ENCODE data around the gene NRG3. TPM values are rescaled to one million over a fixed set of nuclear protein-coding genes. Genes with fewer than 3 reads are reported as not detected.

NRG3 gene
- total RNA-seq, 6 experiments from 2014 or later = 0.34 to 0.99 (median 0.75) TPM

DNA sequence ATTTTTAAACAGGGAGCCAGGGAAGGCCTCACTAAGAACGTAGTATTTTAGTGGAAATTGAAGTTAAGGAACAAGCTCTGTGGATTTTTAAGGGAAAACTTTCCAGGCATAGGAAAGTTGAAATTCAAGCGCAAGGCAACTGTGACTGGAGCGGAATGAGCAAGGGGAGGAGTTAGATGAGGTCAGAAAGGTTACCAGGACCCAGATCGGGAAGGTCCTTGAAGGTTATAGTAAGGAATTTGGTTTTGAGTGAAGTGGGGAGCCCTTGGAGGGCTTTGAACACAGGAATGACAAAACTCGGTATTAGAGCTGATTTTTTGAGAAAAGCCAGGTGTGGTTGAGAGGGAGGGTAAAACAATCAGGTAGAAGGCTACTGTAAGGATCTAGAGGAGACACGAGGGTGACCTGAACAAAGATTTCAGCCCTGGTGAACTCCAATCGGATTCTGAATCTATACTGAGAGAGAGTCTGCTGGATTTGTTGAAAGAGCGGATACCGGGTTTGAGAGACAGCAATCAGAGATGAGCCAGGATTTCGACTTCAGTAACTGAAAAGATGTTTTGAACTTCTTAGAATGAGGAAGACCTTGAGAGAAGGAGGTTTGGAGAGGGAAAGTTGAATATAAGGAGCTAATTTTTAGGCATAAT is 1013.9 kb downstream of the NRG3 start:
- intact Hi-C loops (cut with DNase I) = no loop called here
- ATAC-seq (no peak), DNase-seq (no peak)
- no peaks in the 10 kb centered on the region for H3K9me3 ChIP-seq
- no peak overlapping the region for H3K27ac ChIP-seq
- TF ChIP-seq POLR2A (IDR thresholded peaks at IDR 0.05) = no peak
- TF ChIP-seq, protein P1, sequence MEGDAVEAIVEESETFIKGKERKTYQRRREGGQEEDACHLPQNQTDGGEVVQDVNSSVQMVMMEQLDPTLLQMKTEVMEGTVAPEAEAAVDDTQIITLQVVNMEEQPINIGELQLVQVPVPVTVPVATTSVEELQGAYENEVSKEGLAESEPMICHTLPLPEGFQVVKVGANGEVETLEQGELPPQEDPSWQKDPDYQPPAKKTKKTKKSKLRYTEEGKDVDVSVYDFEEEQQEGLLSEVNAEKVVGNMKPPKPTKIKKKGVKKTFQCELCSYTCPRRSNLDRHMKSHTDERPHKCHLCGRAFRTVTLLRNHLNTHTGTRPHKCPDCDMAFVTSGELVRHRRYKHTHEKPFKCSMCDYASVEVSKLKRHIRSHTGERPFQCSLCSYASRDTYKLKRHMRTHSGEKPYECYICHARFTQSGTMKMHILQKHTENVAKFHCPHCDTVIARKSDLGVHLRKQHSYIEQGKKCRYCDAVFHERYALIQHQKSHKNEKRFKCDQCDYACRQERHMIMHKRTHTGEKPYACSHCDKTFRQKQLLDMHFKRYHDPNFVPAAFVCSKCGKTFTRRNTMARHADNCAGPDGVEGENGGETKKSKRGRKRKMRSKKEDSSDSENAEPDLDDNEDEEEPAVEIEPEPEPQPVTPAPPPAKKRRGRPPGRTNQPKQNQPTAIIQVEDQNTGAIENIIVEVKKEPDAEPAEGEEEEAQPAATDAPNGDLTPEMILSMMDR (IDR thresholded peaks at IDR 0.05) = no peak
- no peak overlapping the region for H3K4me3 ChIP-seq
- WGBS (ENCODE audit: insufficient coverage, low coverage, low lambda C conversion rate, missing lambda C conversion rate) = 45% methylated on average over 10 of the region's 10 CpGs
- no peaks in the 10 kb centered on the region for H3K27me3 ChIP-seq
- no peaks in the 10 kb centered on the region for H3K36me3 ChIP-seq
- no peaks in the 10 kb centered on the region for H3K4me1 ChIP-seq

DNA sequence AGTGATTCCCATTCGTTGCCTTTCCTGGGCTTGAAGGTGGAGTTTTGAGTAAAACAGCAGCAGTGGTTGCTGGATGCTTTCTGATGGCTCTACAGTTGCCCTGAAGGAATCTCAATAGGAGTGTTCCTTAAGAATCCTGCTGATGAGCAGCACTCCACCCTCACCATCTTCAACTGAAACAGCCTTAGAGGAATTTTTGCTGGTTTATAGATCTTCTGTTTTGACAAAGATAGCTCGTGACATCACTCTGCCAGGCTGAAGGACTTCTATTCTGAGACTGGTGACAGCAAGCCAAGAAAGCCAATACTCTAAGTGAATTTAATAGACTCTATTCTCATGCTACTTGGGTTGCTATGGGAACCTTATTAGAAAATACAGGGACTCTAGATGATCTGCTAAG is 1014.7 kb downstream of the NRG3 start:
- DNase-seq = no peak
- Histone ChIP-seq H3K4me3 (no peak overlapping the region), H3K9me3 (no peaks in the 10 kb centered on the region), H3K4me1 (no peaks in the 10 kb centered on the region), H3K27ac (no peak overlapping the region), H3K36me3 (no peaks in the 10 kb centered on the region), H3K27me3 (no peaks in the 10 kb centered on the region)
- 30% methylated on average over 2 of the region's 2 CpGs for WGBS (ENCODE audit: insufficient coverage, low coverage, low lambda C conversion rate, missing lambda C conversion rate)
- ATAC-seq = no peak
- TF ChIP-seq, protein P1 (IDR thresholded peaks at IDR 0.05) = no peak
- no peak for TF ChIP-seq POLR2A (IDR thresholded peaks at IDR 0.05)
- intact Hi-C loops (cut with DNase I) = no loop called here

DNA sequence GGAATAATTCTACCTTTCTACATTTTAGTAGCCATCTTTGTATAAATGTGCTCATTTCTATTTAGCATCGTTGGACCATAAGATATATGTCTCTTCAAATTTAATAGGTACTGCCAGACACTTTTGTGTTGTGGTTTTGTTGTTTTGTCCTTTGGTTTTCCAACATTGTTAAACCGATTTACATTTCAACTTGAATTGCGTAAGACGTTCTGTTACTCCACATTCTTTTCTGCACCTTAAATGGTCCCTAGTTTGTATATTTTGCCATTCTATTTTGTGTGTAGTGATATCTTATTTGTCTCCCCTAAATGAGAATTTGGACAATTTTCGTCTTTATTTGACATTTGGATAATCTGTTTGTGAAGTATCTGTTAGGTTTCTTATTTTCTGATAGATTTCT is 1015.6 kb downstream of the NRG3 start:
- no peaks in the 10 kb centered on the region for H3K9me3 ChIP-seq
- ATAC-seq (no peak), DNase-seq (no peak)
- H3K4me1 ChIP-seq = no peaks in the 10 kb centered on the region
- WGBS (ENCODE audit: insufficient coverage, low coverage, low lambda C conversion rate, missing lambda C conversion rate) = 50% methylated on average over 5 of the region's 5 CpGs
- intact Hi-C loops (cut with DNase I) = no loop called here
- no peaks in the 10 kb centered on the region for H3K36me3 ChIP-seq
- TF ChIP-seq, protein P1 (IDR thresholded peaks at IDR 0.05) = no peak
- no peak overlapping the region for H3K27ac ChIP-seq
- no peak overlapping the region for H3K4me3 ChIP-seq
- no peaks in the 10 kb centered on the region for H3K27me3 ChIP-seq

DNA sequence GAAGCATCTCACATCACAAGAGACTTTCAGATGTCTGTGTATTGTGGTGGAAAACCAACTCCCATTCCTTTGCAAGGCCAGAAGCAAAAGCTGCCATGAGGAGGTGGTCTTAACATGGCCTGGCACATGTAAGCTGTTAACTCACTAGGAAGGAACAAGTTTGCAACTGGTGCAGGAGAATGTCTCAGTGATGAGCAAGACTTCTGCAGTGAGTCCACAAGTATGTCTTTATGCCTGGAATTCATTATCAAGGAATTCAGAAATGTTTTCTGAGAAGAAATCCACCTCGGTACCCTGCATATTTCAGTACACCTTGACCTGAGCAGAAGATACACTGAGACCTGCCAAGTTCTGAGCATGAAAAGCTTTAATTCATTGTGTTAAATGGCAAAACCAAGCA is 1033.1 kb downstream of the NRG3 start:
- WGBS (ENCODE audit: insufficient coverage, low coverage, low lambda C conversion rate, missing lambda C conversion rate) = 43% methylated on average over 1 of the region's 1 CpG
- no peaks in the 10 kb centered on the region for H3K36me3 ChIP-seq
- intact Hi-C loops (cut with DNase I) = no loop called here
- H3K4me1 ChIP-seq = no peaks in the 10 kb centered on the region
- TF ChIP-seq, protein P1 (IDR thresholded peaks at IDR 0.05) = no peak
- TF ChIP-seq POLR2A (IDR thresholded peaks at IDR 0.05) = no peak
- H3K27ac ChIP-seq = no peak overlapping the region
- ATAC-seq = no peak
- H3K27me3 ChIP-seq = no peaks in the 10 kb centered on the region
- no peak overlapping the region for H3K4me3 ChIP-seq
- no peak for DNase-seq
- no peaks in the 10 kb centered on the region for H3K9me3 ChIP-seq

GRCh38 chr10:82908751-82909150 is 1033.8 kb downstream of the NRG3 start:
- Histone ChIP-seq H3K36me3 (no peaks in the 10 kb centered on the region), H3K27ac (no peak overlapping the region), H3K27me3 (no peaks in the 10 kb centered on the region), H3K4me3 (no peak overlapping the region), H3K9me3 (no peaks in the 10 kb centered on the region), H3K4me1 (no peaks in the 10 kb centered on the region)
- WGBS (ENCODE audit: insufficient coverage, low coverage, low lambda C conversion rate, missing lambda C conversion rate) = 56% methylated on average over 4 of the region's 6 CpGs
- TF ChIP-seq POLR2A (IDR thresholded peaks at IDR 0.05) = no peak
- TF ChIP-seq, protein P1 (IDR thresholded peaks at IDR 0.05) = no peak
- DNase-seq (no peak), ATAC-seq (no peak)
- intact Hi-C loops (cut with DNase I) = no loop called here
